Measurements from ENCODE around the gene LCP2. TPM values are rescaled to one million over a fixed set of nuclear protein-coding genes. Genes with fewer than 3 reads are reported as not detected.

Gene LCP2
- total RNA-seq, 4 donors from 2014 or later, result 1.9 to 3.2 (median 2.3) TPM

DNA sequence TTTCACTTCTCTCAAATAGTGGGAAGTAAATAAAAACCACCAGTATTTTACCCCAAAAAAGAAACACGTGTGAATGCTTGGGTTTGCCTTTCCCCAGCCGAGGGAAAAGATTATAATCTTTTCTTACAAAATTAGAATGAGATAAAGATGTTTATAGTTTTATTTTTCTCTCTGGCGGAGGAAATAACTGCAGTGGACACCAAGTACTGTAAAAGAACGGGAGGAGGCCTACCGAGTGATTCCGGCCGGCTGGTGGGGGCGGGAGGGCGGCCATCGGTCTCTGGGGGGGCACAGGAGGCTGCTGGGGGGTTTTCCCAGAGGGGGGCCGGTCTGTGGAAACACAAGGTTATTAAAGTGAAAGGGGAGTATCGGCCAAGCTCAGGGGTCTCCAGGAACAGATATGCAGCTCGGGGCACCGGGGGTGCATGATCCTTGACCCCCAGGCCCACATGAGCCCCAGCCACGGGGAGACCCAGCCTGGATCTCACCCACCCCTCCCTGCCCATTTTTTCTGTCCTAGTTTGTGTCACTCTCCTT is 29.4 kb downstream of the LCP2 start:
- Histone ChIP-seq H3K27ac (peak overlapping the region in 1 of 4 donors; percentile 13), H3K4me3 (no peak overlapping the region), H3K9me3 (no peaks in the 10 kb centered on the region), H3K27me3 (no peaks in the 10 kb centered on the region), H3K4me1 (peaks cover 5 to 6% of the 10 kb centered on the region in 2 donors), H3K36me3 (no peaks in the 10 kb centered on the region)
- TF ChIP-seq, protein P1, sequence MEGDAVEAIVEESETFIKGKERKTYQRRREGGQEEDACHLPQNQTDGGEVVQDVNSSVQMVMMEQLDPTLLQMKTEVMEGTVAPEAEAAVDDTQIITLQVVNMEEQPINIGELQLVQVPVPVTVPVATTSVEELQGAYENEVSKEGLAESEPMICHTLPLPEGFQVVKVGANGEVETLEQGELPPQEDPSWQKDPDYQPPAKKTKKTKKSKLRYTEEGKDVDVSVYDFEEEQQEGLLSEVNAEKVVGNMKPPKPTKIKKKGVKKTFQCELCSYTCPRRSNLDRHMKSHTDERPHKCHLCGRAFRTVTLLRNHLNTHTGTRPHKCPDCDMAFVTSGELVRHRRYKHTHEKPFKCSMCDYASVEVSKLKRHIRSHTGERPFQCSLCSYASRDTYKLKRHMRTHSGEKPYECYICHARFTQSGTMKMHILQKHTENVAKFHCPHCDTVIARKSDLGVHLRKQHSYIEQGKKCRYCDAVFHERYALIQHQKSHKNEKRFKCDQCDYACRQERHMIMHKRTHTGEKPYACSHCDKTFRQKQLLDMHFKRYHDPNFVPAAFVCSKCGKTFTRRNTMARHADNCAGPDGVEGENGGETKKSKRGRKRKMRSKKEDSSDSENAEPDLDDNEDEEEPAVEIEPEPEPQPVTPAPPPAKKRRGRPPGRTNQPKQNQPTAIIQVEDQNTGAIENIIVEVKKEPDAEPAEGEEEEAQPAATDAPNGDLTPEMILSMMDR (IDR thresholded peaks at IDR 0.05 in 4 of 5, conservative IDR thresholded peaks at IDR 0.05 in 1 of 5), result no peak
- no peak for TF ChIP-seq POLR2A (IDR thresholded peaks at IDR 0.05)
- intact Hi-C loops (cut with DNase I; ENCODE audit: low total_unique reads), result loop anchor here (1.0 to 5.0 kb wide), 3 partner anchors 41 to 152 kb away; no protein-coding TSS in a partner anchor
- ATAC-seq (no peak), DNase-seq (no peak)
- in situ Hi-C loops (cut with MboI; ENCODE audit: low sequenced_read_pairs in 4 of 4), result loop anchor here in 1 of 4 donors (5.0 kb wide), 1 partner anchor 149 kb away; no protein-coding TSS in a partner anchor

DNA sequence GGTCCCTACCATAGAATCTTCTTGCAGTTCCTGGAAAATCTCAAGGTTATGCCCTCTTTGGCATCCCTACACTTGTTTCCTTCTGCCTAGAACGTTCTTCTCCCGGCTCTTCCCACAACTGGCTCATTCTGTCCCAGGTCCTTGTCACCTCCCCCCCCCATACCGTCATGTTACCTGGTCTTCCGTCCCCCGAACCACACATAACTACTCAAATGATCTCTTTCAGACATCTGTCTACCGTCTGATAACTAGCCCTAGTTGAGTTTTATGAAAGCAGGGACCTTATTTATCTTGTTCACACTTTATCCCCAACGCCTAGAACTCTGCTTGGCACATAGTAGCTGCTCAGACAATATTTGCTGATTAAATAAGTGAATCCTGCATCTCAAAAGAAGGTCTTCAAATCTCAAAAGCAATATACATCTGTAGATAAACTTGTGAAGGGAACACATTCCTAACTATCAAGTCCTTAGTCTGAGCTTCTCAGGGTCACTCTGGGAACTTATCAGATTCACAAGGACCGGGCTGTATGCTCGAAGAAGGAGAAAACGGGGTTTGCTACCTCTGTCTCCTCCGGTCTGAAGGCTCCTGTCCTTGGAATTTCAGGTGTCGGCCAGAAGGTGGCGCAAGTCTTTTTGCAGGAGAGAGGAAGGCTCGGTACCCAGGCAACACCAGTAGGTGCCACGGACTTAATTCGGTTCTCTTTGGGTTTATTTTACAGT is 30.0 kb downstream of the LCP2 start:
- Histone ChIP-seq H3K27ac (peak overlapping the region in 2 of 4 donors; percentile 2 to 13), H3K4me3 (no peak overlapping the region), H3K36me3 (no peaks in the 10 kb centered on the region), H3K27me3 (no peaks in the 10 kb centered on the region), H3K4me1 (peaks cover 5 to 6% of the 10 kb centered on the region in 2 donors), H3K9me3 (no peaks in the 10 kb centered on the region)
- TF ChIP-seq, protein P1 (IDR thresholded peaks at IDR 0.05 in 4 of 5, conservative IDR thresholded peaks at IDR 0.05 in 1 of 5), result peak; percentile 55 to 68 (median 64)
- no peak for TF ChIP-seq POLR2A (IDR thresholded peaks at IDR 0.05)
- intact Hi-C loops (cut with DNase I; ENCODE audit: low total_unique reads), result loop anchor here (1.0 to 5.0 kb wide), 3 partner anchors 40 to 153 kb away; no protein-coding TSS in a partner anchor
- DNase-seq, result peak; percentile 33 to 59
- in situ Hi-C loops (cut with MboI; ENCODE audit: low sequenced_read_pairs in 4 of 4), result loop anchor here in 1 of 4 donors (5.0 kb wide), 1 partner anchor 150 kb away; no protein-coding TSS in a partner anchor
- peak; percentile 61 to 70 for ATAC-seq

DNA sequence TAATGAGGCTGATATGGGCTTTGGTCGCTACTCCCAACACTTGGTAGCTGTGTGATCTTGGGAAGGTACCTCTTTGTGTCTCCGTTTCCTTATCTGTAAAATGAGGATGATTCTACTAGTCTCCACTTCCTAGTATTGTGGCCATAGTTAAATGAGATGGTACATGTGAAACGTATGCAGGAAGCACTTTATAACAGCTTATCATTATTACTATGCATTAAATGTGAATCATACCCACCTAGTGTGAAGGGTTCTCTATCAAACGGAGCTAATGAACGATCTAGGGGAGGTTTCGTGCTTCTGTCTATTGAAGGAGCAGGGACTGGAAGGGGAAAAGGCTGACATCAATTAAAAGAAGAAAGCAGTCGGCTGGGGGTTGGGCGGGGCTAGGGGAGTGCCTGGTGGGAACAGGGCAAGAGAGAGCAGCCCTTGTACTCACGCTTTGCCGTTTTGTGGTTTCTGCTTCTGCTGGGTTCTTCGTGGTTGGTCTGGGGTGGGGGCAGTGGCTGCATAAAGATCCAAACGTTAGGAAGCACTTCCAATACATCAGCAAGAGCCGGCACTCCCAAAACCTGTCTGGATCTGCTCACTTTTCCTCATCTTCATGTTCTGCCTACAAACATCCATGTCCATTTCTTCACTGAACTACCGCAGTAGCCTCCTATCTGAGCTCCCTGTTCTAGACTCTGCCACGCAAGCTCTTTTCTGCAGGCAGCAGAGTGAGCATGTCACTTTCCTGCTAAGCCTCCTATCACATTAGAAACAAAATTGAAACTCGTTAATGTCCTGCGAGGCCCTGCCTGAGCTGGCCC is 30.8 kb downstream of the LCP2 start:
- in situ Hi-C loops (cut with MboI; ENCODE audit: low sequenced_read_pairs in 4 of 4), result loop anchor here in 1 of 4 donors (5.0 kb wide), 1 partner anchor 151 kb away; no protein-coding TSS in a partner anchor

DNA sequence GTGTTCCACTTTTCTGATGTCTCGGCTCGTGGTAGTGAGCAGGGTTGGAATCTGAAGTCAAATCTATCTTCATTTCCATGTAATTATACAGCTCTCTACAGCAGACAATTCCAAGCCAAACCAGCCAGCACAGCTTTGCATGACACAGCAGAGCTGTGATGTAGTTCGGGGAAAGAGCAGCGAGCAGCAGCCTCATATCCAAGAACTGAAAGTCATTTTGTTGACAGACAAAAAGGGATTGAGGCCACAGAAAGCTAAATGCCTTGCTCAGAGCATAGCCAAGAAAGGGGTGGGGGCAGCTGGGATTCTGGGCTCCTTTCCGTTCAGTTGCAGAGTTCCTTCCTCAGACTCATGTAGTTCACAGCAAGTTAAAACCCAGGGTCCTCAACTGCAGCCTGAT is 32.1 kb downstream of the LCP2 start:
- no peak overlapping the region for H3K4me3 ChIP-seq
- no peaks in the 10 kb centered on the region for H3K9me3 ChIP-seq
- no peaks in the 10 kb centered on the region for H3K27me3 ChIP-seq
- DNase-seq (peak; percentile 22 to 39), ATAC-seq (peak; percentile 59 to 71)
- peaks cover 5 to 6% of the 10 kb centered on the region in 2 donors for H3K4me1 ChIP-seq
- H3K36me3 ChIP-seq, result no peaks in the 10 kb centered on the region
- intact Hi-C loops (cut with DNase I; ENCODE audit: low total_unique reads), result loop anchor here (5.0 kb wide), 2 partner anchors 38 to 72 kb away; no protein-coding TSS in a partner anchor
- H3K27ac ChIP-seq, result peak overlapping the region in 2 of 4 donors; percentile 18 to 45
- TF ChIP-seq, protein P1 (IDR thresholded peaks at IDR 0.05 in 4 of 5, conservative IDR thresholded peaks at IDR 0.05 in 1 of 5), result no peak
- TF ChIP-seq POLR2A (IDR thresholded peaks at IDR 0.05), result no peak
- in situ Hi-C loops (cut with MboI; ENCODE audit: low sequenced_read_pairs in 4 of 4), result loop anchor here in 1 of 4 donors (5.0 kb wide), 1 partner anchor 152 kb away; no protein-coding TSS in a partner anchor

More for the DNA sequence above, 30.8 kb downstream of the LCP2 start:
- Histone ChIP-seq H3K4me3 (no peak overlapping the region), H3K27me3 (no peaks in the 10 kb centered on the region), H3K4me1 (peaks cover 5 to 6% of the 10 kb centered on the region in 2 donors), H3K9me3 (no peaks in the 10 kb centered on the region), H3K36me3 (no peaks in the 10 kb centered on the region), H3K27ac (peak overlapping the region in 1 of 4 donors; percentile 2)
- intact Hi-C loops (cut with DNase I; ENCODE audit: low total_unique reads), result loop anchor here (5.0 kb wide), 2 partner anchors 39 to 71 kb away; no protein-coding TSS in a partner anchor
- DNase-seq (no peak), ATAC-seq (no peak)
- TF ChIP-seq, protein P1 (IDR thresholded peaks at IDR 0.05 in 4 of 5, conservative IDR thresholded peaks at IDR 0.05 in 1 of 5), result no peak
- TF ChIP-seq POLR2A (IDR thresholded peaks at IDR 0.05), result no peak

Data from gastrocnemius medialis (tissue), 4 donors.